Neural cell (in vitro differentiated cells): ENCODE data around the gene PRKCSH. TPM values are rescaled to one million over a fixed set of nuclear protein-coding genes. Genes with fewer than 3 reads are reported as not detected.

Experiments
- H2AFZ ChIP-seq: fragments of 200-600, 300-800 bp; sonication (generic), shearing (Covaris generic); 2 replicates; pipeline ENCODE4 v1.6.0; 2014; ENCODE audit warnings: low read depth, mild to moderate bottlenecking, antibody characterized with exemption, low read length, moderate library complexity
- H3F3A ChIP-seq: fragments of 200-600 bp; shearing (Covaris generic); 2 replicates; pipeline ENCODE4 v1.6.1; 2016; ENCODE audit warnings: mild to moderate bottlenecking, moderate library complexity, mixed read lengths, antibody characterized with exemption, low read length; ENCODE audit not compliant: insufficient read depth, poor library complexity, severe bottlenecking
- H3K27ac ChIP-seq: fragments of 200-600, 300-800 bp; sonication (generic), shearing (Covaris generic); 2 replicates; pipeline ENCODE4 v1.5.1; 2014; ENCODE audit warnings: mild to moderate bottlenecking, low read length, moderate library complexity
- H3K27me3 ChIP-seq: fragments of 300-800, 200-600 bp; sonication (generic), shearing (Covaris generic); 2 replicates; pipeline ENCODE4 v1.6.0; 2014; ENCODE audit warnings: mild to moderate bottlenecking, low read depth, low read length, moderate library complexity; ENCODE audit not compliant: insufficient read depth
- H3K36me3 ChIP-seq: fragments of 300-800, 200-600 bp; sonication (generic), shearing (Covaris generic); 2 replicates; pipeline ENCODE4 v1.5.1; 2014; ENCODE audit warnings: mild to moderate bottlenecking, antibody characterized with exemption, low read length, moderate library complexity; ENCODE audit not compliant: insufficient read depth
- H3K4me2 ChIP-seq: fragments of 300-800, 200-600 bp; sonication (generic), shearing (Covaris generic); 2 replicates; pipeline ENCODE4 v1.6.0; 2014; ENCODE audit warnings: mild to moderate bottlenecking, low read length
- H3K4me3 ChIP-seq: fragments of 300-800, 200-600 bp; sonication (generic), shearing (Covaris generic); 2 replicates; pipeline ENCODE4 v1.5.1; 2014; ENCODE audit warnings: mild to moderate bottlenecking, low read length, moderate library complexity
- H3K79me2 ChIP-seq: fragments of 200-600 bp; shearing (Covaris generic); replicated peaks from 2 replicates; pipeline ENCODE4 v1.6.0; 2014; ENCODE audit warnings: mild to moderate bottlenecking, low read length, moderate library complexity; ENCODE audit not compliant: insufficient read depth
- H3K9ac ChIP-seq: fragments of 300-800, 200-600 bp; sonication (generic), shearing (Covaris generic); 2 replicates; pipeline ENCODE4 v1.6.1; 2016; ENCODE audit warnings: mild to moderate bottlenecking, low read length, mixed read lengths
- H3K9me2 ChIP-seq: fragments of 200-600 bp; shearing (Covaris generic); 2 replicates; pipeline ENCODE4 v1.6.1; 2016; ENCODE audit warnings: mild to moderate bottlenecking, low read length, mixed read lengths; ENCODE audit not compliant: insufficient read depth
- H3K9me3 ChIP-seq: fragments of 200-600, 300-800 bp; sonication (generic), shearing (Covaris generic); 2 replicates; pipeline ENCODE4 v1.6.1; 2016; ENCODE audit warnings: mild to moderate bottlenecking, mixed run types, low read length, moderate library complexity, mixed read lengths
- H4K20me1 ChIP-seq: fragments of 200-600 bp; shearing (Covaris generic); 2 replicates; pipeline ENCODE4 v1.6.1; 2016; ENCODE audit warnings: mild to moderate bottlenecking, mixed run types; ENCODE audit not compliant: insufficient read depth
- EP300 ChIP-seq: fragments of 450-650 bp; conservative IDR thresholded peaks from 2 replicates; pipeline ENCODE4 v1.6.1; 2014; ENCODE audit warnings: antibody characterized with exemption, mild to moderate bottlenecking, moderate library complexity; ENCODE audit not compliant: poor library complexity, severe bottlenecking
- EZH2 ChIP-seq: fragments of 200-600, 300-800 bp; shearing (Covaris generic), sonication (generic); IDR thresholded peaks from 2 replicates; pipeline ENCODE4 v1.6.1; 2014; ENCODE audit warnings: antibody characterized with exemption, low read length, borderline replicate concordance, mild to moderate bottlenecking; ENCODE audit not compliant: insufficient read depth, poor library complexity, severe bottlenecking
- MXI1 ChIP-seq: fragments of 450-650 bp; conservative IDR thresholded peaks from 2 replicates; pipeline ENCODE4 v1.6.1; 2014; ENCODE audit warnings: antibody characterized with exemption, mild to moderate bottlenecking; ENCODE audit not compliant: poor library complexity, severe bottlenecking
- POLR2AphosphoS5 ChIP-seq: IDR thresholded peaks from 2 replicates; pipeline ENCODE4 v1.6.1; 2012
- RAD21 ChIP-seq: fragments of 450-650 bp; conservative IDR thresholded peaks from 2 replicates; pipeline ENCODE4 v1.6.1; 2014; ENCODE audit warnings: antibody characterized with exemption, mild to moderate bottlenecking, moderate library complexity
- SMC3 ChIP-seq: fragments of 450-650 bp; conservative IDR thresholded peaks from 2 replicates; pipeline ENCODE4 v1.6.1; 2014; ENCODE audit warnings: antibody characterized with exemption, mild to moderate bottlenecking, moderate library complexity; ENCODE audit not compliant: poor library complexity
- TAF1 ChIP-seq: IDR thresholded peaks from 2 replicates; pipeline ENCODE4 v1.6.1; 2012; ENCODE audit warnings: low read depth
- polyA plus RNA-seq: library from polyadenylated mRNA; depleted of rRNA; stranded (reverse); fragments of >200 nt; gene quantifications from 2 replicates; pipeline ENCODE4 v1.2.3, GENCODE V29; 2014
- TF ChIP-seq, protein P1 (sequence below): fragments of 450-650 bp; IDR thresholded peaks from 2 replicates; pipeline ENCODE4 v1.5.1; 2014; ENCODE audit warnings: antibody characterized with exemption, mild to moderate bottlenecking, moderate library complexity; ENCODE audit not compliant: poor library complexity, severe bottlenecking
- TF ChIP-seq, protein P2 (sequence below): IDR thresholded peaks from 2 replicates; pipeline ENCODE4 v1.6.1; 2012; ENCODE audit warnings: borderline replicate concordance

PRKCSH gene
- polyA plus RNA-seq, 1 donor from 2014 or later = 29.6 TPM

DNA sequence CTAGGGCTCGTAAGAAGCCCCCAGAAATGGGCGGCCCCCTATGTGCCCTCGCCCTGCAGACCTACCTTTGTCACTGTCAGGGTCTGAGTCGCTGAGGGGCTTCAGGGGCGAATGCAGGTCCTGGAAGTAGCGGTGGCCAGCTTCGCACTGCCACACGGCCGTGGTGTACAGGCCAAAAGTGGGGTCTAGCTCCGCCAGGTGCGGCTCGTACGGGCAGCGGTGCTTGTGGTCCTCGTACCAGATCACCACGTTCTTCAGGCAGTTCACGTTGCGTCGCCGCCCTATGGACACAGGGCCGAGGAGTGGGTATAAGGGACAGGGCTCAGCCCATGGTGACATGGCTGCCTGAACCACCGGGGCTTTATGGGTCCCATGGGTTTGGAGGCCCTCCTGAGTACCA is 60.5 kb downstream of the PRKCSH start:
- TF ChIP-seq SMC3 (no peak), EP300 (no peak), MXI1 (no peak), TAF1 (no peak), RAD21 (no peak), POLR2AphosphoS5 (no peak), EZH2 (no peak)
- TF ChIP-seq, protein P1, sequence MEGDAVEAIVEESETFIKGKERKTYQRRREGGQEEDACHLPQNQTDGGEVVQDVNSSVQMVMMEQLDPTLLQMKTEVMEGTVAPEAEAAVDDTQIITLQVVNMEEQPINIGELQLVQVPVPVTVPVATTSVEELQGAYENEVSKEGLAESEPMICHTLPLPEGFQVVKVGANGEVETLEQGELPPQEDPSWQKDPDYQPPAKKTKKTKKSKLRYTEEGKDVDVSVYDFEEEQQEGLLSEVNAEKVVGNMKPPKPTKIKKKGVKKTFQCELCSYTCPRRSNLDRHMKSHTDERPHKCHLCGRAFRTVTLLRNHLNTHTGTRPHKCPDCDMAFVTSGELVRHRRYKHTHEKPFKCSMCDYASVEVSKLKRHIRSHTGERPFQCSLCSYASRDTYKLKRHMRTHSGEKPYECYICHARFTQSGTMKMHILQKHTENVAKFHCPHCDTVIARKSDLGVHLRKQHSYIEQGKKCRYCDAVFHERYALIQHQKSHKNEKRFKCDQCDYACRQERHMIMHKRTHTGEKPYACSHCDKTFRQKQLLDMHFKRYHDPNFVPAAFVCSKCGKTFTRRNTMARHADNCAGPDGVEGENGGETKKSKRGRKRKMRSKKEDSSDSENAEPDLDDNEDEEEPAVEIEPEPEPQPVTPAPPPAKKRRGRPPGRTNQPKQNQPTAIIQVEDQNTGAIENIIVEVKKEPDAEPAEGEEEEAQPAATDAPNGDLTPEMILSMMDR = no peak
- TF ChIP-seq, protein P2, sequence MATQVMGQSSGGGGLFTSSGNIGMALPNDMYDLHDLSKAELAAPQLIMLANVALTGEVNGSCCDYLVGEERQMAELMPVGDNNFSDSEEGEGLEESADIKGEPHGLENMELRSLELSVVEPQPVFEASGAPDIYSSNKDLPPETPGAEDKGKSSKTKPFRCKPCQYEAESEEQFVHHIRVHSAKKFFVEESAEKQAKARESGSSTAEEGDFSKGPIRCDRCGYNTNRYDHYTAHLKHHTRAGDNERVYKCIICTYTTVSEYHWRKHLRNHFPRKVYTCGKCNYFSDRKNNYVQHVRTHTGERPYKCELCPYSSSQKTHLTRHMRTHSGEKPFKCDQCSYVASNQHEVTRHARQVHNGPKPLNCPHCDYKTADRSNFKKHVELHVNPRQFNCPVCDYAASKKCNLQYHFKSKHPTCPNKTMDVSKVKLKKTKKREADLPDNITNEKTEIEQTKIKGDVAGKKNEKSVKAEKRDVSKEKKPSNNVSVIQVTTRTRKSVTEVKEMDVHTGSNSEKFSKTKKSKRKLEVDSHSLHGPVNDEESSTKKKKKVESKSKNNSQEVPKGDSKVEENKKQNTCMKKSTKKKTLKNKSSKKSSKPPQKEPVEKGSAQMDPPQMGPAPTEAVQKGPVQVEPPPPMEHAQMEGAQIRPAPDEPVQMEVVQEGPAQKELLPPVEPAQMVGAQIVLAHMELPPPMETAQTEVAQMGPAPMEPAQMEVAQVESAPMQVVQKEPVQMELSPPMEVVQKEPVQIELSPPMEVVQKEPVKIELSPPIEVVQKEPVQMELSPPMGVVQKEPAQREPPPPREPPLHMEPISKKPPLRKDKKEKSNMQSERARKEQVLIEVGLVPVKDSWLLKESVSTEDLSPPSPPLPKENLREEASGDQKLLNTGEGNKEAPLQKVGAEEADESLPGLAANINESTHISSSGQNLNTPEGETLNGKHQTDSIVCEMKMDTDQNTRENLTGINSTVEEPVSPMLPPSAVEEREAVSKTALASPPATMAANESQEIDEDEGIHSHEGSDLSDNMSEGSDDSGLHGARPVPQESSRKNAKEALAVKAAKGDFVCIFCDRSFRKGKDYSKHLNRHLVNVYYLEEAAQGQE = no peak
- no peaks in the 10 kb centered on the region for H3K79me2 ChIP-seq
- no peak overlapping the region for H3K27ac ChIP-seq
- H3K9me2 ChIP-seq = no peaks in the 10 kb centered on the region
- no peak overlapping the region for H3K9ac ChIP-seq
- no peaks in the 10 kb centered on the region for H3F3A ChIP-seq
- no peaks in the 10 kb centered on the region for H4K20me1 ChIP-seq
- H2AFZ ChIP-seq = no peak overlapping the region
- no peak overlapping the region for H3K4me3 ChIP-seq
- no peaks in the 10 kb centered on the region for H3K36me3 ChIP-seq
- H3K4me2 ChIP-seq = no peak overlapping the region
- no peaks in the 10 kb centered on the region for H3K27me3 ChIP-seq
- H3K9me3 ChIP-seq = no peaks in the 10 kb centered on the region

DNA sequence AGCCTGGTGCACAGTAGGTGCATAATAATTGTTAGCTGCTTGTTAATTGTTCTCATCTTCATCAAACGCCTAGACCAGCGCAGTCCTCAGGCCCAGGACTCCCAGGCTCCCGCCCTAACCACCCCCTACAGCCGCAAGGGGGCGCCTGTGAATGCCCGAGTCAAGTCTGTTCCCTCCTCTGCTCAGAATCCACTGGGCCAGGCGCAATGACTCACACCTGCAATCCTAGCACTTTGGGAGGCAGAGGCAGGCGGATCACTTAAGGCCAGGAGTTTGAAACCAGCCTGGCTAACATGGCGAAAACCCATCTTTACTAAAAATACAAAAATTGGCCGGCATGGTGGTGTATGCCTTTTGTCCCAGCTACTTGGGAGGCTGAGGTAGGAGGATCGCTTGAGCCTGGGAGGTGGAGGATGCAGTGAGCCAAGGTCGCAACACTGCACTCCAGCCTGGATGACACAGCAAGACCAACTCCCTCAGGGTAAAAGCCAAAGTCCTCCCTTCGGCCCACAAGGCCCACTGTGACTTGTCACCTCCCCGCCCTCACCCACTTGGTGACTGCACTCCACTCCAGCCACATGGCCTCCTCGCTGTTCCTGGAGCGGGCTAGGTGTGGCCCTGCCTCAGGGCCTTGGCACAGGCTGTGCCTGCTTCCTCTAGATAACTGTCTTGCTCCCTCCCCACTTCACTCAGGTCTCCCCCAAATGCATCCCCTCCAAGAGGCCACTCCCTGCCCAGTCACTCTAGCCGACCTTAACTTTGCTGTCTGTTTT is 61.1 kb downstream of the PRKCSH start:
- no peaks in the 10 kb centered on the region for H3K27me3 ChIP-seq
- H3K4me2 ChIP-seq = no peak overlapping the region
- no peak overlapping the region for H3K27ac ChIP-seq
- H3K9me2 ChIP-seq = no peaks in the 10 kb centered on the region
- H3K4me3 ChIP-seq = no peak overlapping the region
- no peak overlapping the region for H3K9ac ChIP-seq
- H3K79me2 ChIP-seq = no peaks in the 10 kb centered on the region
- no peak overlapping the region for H2AFZ ChIP-seq
- TF ChIP-seq, protein P1 = peak; percentile 58
- TF ChIP-seq RAD21 (peak; percentile 33), EZH2 (no peak), MXI1 (no peak), TAF1 (no peak), POLR2AphosphoS5 (no peak), SMC3 (peak; percentile 54), EP300 (no peak)
- TF ChIP-seq, protein P2 = no peak
- H3K36me3 ChIP-seq = no peaks in the 10 kb centered on the region
- no peaks in the 10 kb centered on the region for H3K9me3 ChIP-seq
- H4K20me1 ChIP-seq = no peaks in the 10 kb centered on the region
- H3F3A ChIP-seq = no peaks in the 10 kb centered on the region
